ENCODE results near the gene STK17B.

STK17B gene

DNA sequence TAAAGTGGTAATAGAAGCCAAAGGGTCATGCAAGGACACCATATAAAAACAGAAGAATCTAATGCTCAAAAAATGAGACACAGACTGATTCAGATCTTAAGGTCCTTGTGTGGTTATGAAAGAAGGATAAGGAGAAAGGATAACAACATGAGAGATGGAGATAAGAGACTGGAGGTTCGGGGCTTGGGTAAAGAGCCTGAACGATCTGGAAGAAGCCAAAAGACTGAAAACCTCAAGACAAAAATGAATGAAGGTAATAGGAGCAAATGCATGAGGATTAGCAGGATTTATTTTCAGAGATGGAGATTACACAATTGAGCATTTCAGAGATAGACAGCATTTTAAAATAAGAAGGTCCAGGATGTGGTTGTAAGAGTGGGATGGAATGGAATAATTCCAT, 26.1 kb downstream of the STK17B start:
- H3K9me3 ChIP-seq (ENCODE audit: severe bottlenecking): no peaks in the 10 kb centered on the region
- H3K36me3 ChIP-seq (ENCODE audit: low read depth): peaks cover 62% of the 10 kb centered on the region
- peaks cover 9% of the 10 kb centered on the region for H3K4me1 ChIP-seq (ENCODE audit: insufficient read depth, poor library complexity, severe bottlenecking)
- ATAC-seq (ENCODE audit: low read depth) (no peak), DNase-seq (ENCODE audit: low spot score) (no peak)
- TF ChIP-seq, protein P1, sequence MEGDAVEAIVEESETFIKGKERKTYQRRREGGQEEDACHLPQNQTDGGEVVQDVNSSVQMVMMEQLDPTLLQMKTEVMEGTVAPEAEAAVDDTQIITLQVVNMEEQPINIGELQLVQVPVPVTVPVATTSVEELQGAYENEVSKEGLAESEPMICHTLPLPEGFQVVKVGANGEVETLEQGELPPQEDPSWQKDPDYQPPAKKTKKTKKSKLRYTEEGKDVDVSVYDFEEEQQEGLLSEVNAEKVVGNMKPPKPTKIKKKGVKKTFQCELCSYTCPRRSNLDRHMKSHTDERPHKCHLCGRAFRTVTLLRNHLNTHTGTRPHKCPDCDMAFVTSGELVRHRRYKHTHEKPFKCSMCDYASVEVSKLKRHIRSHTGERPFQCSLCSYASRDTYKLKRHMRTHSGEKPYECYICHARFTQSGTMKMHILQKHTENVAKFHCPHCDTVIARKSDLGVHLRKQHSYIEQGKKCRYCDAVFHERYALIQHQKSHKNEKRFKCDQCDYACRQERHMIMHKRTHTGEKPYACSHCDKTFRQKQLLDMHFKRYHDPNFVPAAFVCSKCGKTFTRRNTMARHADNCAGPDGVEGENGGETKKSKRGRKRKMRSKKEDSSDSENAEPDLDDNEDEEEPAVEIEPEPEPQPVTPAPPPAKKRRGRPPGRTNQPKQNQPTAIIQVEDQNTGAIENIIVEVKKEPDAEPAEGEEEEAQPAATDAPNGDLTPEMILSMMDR (IDR thresholded peaks at IDR 0.05; ENCODE audit: poor library complexity, severe bottlenecking): no peak
- no peak overlapping the region for H3K4me3 ChIP-seq (ENCODE audit: severe bottlenecking)
- no peaks in the 10 kb centered on the region for H3K27me3 ChIP-seq (ENCODE audit: insufficient read depth, poor library complexity, severe bottlenecking)
- H3K27ac ChIP-seq (ENCODE audit: poor library complexity, severe bottlenecking): no peak overlapping the region

DNA sequence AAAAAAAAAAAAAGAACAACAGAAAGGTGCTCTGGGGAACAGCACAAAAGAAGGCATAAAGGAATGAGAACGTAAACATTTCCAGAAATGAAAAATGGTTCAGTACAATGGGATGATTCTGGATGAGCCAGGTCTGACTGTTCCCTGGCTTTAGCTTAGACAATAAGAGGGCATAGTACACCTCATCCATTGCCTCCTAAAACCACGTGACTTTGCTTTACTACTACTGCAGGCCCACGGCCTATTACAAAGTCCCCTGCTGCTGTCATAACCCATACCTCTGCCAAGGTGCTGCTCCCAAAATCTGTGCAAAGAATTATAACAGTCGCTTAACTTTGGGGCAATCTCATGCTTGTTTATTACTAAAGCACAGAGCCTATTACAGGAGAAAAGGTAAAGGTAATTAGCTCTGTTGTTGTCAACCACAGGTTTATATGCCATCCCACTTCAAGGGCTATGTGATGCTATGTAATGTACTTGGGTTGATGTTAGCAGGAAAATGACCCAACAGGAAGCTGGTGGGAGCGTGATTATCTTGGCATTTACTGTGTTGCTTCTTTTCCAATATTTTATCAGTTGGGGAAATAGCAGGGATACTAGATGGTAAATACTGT, 26.8 kb downstream of the STK17B start:
- H3K4me1 ChIP-seq (ENCODE audit: insufficient read depth, poor library complexity, severe bottlenecking): peaks cover 9% of the 10 kb centered on the region
- H3K27ac ChIP-seq (ENCODE audit: poor library complexity, severe bottlenecking): no peak overlapping the region
- no peaks in the 10 kb centered on the region for H3K27me3 ChIP-seq (ENCODE audit: insufficient read depth, poor library complexity, severe bottlenecking)
- no peak overlapping the region for H3K4me3 ChIP-seq (ENCODE audit: severe bottlenecking)
- no peaks in the 10 kb centered on the region for H3K9me3 ChIP-seq (ENCODE audit: severe bottlenecking)
- peaks cover 69% of the 10 kb centered on the region for H3K36me3 ChIP-seq (ENCODE audit: low read depth)
- no peak for ATAC-seq (ENCODE audit: low read depth)
- DNase-seq (ENCODE audit: low spot score): no peak
- TF ChIP-seq, protein P1 (IDR thresholded peaks at IDR 0.05; ENCODE audit: poor library complexity, severe bottlenecking): no peak

DNA sequence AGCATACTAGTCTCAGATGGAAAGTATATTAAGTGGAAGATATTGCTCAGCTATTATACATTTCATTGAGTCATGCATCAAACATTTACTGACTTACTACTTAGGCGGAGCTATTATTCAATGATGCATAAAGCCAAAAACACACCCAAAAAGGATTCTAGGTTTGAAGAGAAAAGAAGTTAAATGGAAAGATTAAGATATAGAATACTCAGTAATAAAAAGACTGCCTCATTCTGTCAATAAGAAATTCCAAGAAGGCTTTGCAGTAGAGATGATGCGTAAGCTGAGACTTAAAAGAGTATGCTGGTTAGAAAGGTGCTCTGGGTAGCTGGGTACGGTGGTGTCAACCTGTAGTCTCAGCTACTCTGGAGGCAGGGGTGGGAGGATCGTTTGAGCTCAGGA, 27.6 kb downstream of the STK17B start:
- TF ChIP-seq, protein P1 (IDR thresholded peaks at IDR 0.05; ENCODE audit: poor library complexity, severe bottlenecking): no peak
- Histone ChIP-seq H3K9me3 (ENCODE audit: severe bottlenecking) (no peaks in the 10 kb centered on the region), H3K36me3 (ENCODE audit: low read depth) (peaks cover 77% of the 10 kb centered on the region), H3K4me1 (ENCODE audit: insufficient read depth, poor library complexity, severe bottlenecking) (peaks cover 9% of the 10 kb centered on the region), H3K27me3 (ENCODE audit: insufficient read depth, poor library complexity, severe bottlenecking) (no peaks in the 10 kb centered on the region), H3K4me3 (ENCODE audit: severe bottlenecking) (no peak overlapping the region), H3K27ac (ENCODE audit: poor library complexity, severe bottlenecking) (no peak overlapping the region)
- DNase-seq (ENCODE audit: low spot score) (no peak), ATAC-seq (ENCODE audit: low read depth) (peak; percentile 86)

DNA sequence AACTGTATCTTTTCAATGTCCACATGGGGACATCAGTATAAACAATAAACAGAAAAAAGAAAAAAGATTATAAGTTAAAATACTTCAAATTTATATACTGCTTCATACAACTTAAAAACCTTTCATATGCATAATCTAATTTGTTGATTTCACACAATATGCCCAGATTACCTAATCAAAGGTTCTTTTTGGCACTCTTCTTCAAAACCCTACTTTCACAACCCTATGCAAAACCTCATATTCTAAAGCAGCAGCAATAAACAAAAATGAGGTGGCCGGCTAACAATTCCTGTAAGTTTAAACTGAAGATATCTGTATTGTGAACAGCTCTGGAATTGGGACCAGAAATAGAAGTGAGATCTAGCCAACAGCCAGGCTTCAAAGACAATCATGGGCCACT, 28.6 kb downstream of the STK17B start:
- Histone ChIP-seq H3K36me3 (ENCODE audit: low read depth) (peaks cover 77% of the 10 kb centered on the region), H3K4me3 (ENCODE audit: severe bottlenecking) (no peak overlapping the region), H3K27ac (ENCODE audit: poor library complexity, severe bottlenecking) (no peak overlapping the region), H3K9me3 (ENCODE audit: severe bottlenecking) (no peaks in the 10 kb centered on the region), H3K27me3 (ENCODE audit: insufficient read depth, poor library complexity, severe bottlenecking) (no peaks in the 10 kb centered on the region), H3K4me1 (ENCODE audit: insufficient read depth, poor library complexity, severe bottlenecking) (peaks cover 9% of the 10 kb centered on the region)
- DNase-seq (ENCODE audit: low spot score) (no peak), ATAC-seq (ENCODE audit: low read depth) (no peak)
- TF ChIP-seq, protein P1 (IDR thresholded peaks at IDR 0.05; ENCODE audit: poor library complexity, severe bottlenecking): no peak

DNA sequence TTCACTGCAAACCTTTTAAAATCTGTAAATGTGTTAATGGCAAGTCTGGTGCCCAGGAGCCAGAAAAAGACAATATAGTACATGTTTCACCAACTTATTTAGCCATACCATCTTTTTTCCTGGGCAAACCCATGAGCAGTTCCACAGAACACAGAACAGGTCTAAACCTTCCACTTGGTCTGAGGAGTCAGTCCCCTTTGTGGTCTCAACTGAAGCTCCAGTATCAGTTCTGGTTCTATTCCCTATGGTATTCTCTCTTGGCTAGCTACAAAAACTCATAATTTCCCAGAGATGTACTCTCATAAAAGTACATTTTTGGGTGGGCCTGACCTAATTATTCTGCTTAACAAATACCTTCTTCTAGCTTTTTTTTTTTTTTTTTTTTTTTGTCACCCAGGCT, 31.2 kb downstream of the STK17B start:
- H3K27ac ChIP-seq (ENCODE audit: poor library complexity, severe bottlenecking): no peak overlapping the region
- no peaks in the 10 kb centered on the region for H3K27me3 ChIP-seq (ENCODE audit: insufficient read depth, poor library complexity, severe bottlenecking)
- DNase-seq (ENCODE audit: low spot score): no peak
- peaks cover 87% of the 10 kb centered on the region for H3K36me3 ChIP-seq (ENCODE audit: low read depth)
- no peak for ATAC-seq (ENCODE audit: low read depth)
- H3K9me3 ChIP-seq (ENCODE audit: severe bottlenecking): no peaks in the 10 kb centered on the region
- TF ChIP-seq, protein P1 (IDR thresholded peaks at IDR 0.05; ENCODE audit: poor library complexity, severe bottlenecking): no peak
- H3K4me3 ChIP-seq (ENCODE audit: severe bottlenecking): no peak overlapping the region
- peaks cover 9% of the 10 kb centered on the region for H3K4me1 ChIP-seq (ENCODE audit: insufficient read depth, poor library complexity, severe bottlenecking)

Data from RWPE2 (cell line).